Measurements from ENCODE around the gene CCDC134.

DNA sequence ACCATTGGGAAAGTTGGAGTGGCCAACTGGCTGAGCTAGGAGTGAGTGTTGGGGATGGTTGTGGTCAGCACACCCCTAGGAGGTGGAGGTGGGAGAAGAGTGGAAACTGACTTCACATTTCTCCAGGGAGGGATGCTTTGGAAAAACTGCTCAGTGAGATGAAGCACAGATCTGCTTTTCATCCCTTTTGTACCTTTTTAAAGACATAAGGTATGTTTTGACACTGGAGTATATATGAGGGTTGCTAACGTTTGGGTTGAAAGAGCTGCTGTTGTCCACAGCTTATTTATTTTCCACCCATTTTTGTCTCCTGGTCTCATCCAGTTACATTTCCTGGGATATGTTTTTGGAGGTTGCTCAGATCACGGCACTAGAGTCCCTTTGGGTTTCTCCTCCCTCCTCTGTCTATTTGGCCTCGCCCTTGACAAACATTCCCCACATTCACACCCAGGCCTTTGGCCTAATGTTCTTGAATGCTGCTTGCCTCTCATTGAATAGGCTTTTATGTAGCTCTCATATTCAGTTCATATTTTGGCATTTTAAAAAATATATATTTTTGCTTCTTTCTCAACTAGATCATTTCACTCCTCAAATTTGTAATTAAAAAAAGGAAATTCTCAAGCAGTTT lies 40.7 kb downstream of the CCDC134 start:
- TF ChIP-seq EZH2 (IDR thresholded peaks at IDR 0.05; ENCODE audit: low read length, unreplicated experiment) (no peak), EZH2phosphoT487 (IDR thresholded peaks at IDR 0.05; ENCODE audit: borderline replicate concordance, low read length) (no peak)
- TF ChIP-seq, protein P1, sequence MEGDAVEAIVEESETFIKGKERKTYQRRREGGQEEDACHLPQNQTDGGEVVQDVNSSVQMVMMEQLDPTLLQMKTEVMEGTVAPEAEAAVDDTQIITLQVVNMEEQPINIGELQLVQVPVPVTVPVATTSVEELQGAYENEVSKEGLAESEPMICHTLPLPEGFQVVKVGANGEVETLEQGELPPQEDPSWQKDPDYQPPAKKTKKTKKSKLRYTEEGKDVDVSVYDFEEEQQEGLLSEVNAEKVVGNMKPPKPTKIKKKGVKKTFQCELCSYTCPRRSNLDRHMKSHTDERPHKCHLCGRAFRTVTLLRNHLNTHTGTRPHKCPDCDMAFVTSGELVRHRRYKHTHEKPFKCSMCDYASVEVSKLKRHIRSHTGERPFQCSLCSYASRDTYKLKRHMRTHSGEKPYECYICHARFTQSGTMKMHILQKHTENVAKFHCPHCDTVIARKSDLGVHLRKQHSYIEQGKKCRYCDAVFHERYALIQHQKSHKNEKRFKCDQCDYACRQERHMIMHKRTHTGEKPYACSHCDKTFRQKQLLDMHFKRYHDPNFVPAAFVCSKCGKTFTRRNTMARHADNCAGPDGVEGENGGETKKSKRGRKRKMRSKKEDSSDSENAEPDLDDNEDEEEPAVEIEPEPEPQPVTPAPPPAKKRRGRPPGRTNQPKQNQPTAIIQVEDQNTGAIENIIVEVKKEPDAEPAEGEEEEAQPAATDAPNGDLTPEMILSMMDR (conservative IDR thresholded peaks at IDR 0.05; ENCODE audit: low read depth, low read length), result no peak
